Loucy (cell line): Measurements from ENCODE around the gene BIRC3.

Source experiments
- H2AFZ ChIP-seq: fragments of 200-600 bp; sonication (generic); 2 replicates; pipeline ENCODE4 v1.6.0; 2016; ENCODE audit warnings: antibody characterized with exemption, mild to moderate bottlenecking, low read length, moderate library complexity
- H3F3A ChIP-seq: fragments of 200-600 bp; 2 replicates; pipeline ENCODE4 v1.6.0; 2016; ENCODE audit warnings: antibody characterized with exemption, low read depth, mild to moderate bottlenecking
- H3K27me3 ChIP-seq: fragments of 200-600 bp; sonication (generic); 2 replicates; pipeline ENCODE4 v1.6.1; 2014; ENCODE audit warnings: low read length, mild to moderate bottlenecking; ENCODE audit not compliant: insufficient read depth, poor library complexity, severe bottlenecking
- H3K36me3 ChIP-seq: fragments of 200-600 bp; sonication (generic); 2 replicates; pipeline ENCODE4 v1.6.1; 2016; ENCODE audit warnings: low read length; ENCODE audit not compliant: insufficient read depth
- H3K4me1 ChIP-seq: fragments of 200-600 bp; sonication (generic); 2 replicates; pipeline ENCODE4 v1.5.1; 2014; ENCODE audit warnings: low read length, mild to moderate bottlenecking; ENCODE audit not compliant: insufficient read depth, poor library complexity, severe bottlenecking
- H3K4me2 ChIP-seq: fragments of 200-600 bp; sonication (generic); 2 replicates; pipeline ENCODE4 v1.6.0; 2014; ENCODE audit warnings: antibody characterized with exemption, low read length, low read depth, mild to moderate bottlenecking; ENCODE audit not compliant: poor library complexity, severe bottlenecking
- H3K4me3 ChIP-seq: fragments of 200-600 bp; sonication (generic); 2 replicates; pipeline ENCODE4 v1.5.1; 2014; ENCODE audit warnings: low read length, mild to moderate bottlenecking, mixed read lengths; ENCODE audit not compliant: poor library complexity, severe bottlenecking
- H3K79me2 ChIP-seq: fragments of 200-600 bp; sonication (generic); 2 replicates; pipeline ENCODE4 v1.6.1; 2014; ENCODE audit warnings: low read length; ENCODE audit not compliant: insufficient read depth
- H3K9ac ChIP-seq: fragments of 200-600 bp; sonication (generic); 2 replicates; pipeline ENCODE4 v1.6.0; 2014; ENCODE audit warnings: mild to moderate bottlenecking, low read depth, low read length, moderate library complexity; ENCODE audit not compliant: poor library complexity, severe bottlenecking
- H3K9me2 ChIP-seq: fragments of 200-600 bp; sonication (generic); replicated peaks from 2 replicates; pipeline ENCODE4 v1.6.1; 2016; ENCODE audit warnings: low read depth, low read length, mixed read lengths
- H3K9me3 ChIP-seq: fragments of 200-600 bp; sonication (generic); 2 replicates; pipeline ENCODE4 v1.6.1; 2014; ENCODE audit warnings: mild to moderate bottlenecking, antibody characterized with exemption, low read length, low read depth; ENCODE audit not compliant: insufficient read depth
- H4K20me1 ChIP-seq: fragments of 200-600 bp; sonication (generic); 2 replicates; pipeline ENCODE4 v1.6.0; 2014; ENCODE audit warnings: antibody characterized with exemption, low read length, mild to moderate bottlenecking; ENCODE audit not compliant: insufficient read depth, poor library complexity, severe bottlenecking
- EZH2phosphoT487 ChIP-seq: fragments of 200-600 bp; IDR thresholded peaks from 2 replicates; pipeline ENCODE4 v1.6.1; 2018; ENCODE audit warnings: antibody characterized with exemption, mild to moderate bottlenecking, moderate library complexity, borderline replicate concordance
- TF ChIP-seq, protein P1 (sequence below): fragments of 200-600 bp; sonication (generic); conservative IDR thresholded peaks from 2 replicates; pipeline ENCODE4 v1.5.1; 2014; ENCODE audit warnings: mild to moderate bottlenecking, antibody characterized with exemption, low read length

The BIRC3 gene

DNA sequence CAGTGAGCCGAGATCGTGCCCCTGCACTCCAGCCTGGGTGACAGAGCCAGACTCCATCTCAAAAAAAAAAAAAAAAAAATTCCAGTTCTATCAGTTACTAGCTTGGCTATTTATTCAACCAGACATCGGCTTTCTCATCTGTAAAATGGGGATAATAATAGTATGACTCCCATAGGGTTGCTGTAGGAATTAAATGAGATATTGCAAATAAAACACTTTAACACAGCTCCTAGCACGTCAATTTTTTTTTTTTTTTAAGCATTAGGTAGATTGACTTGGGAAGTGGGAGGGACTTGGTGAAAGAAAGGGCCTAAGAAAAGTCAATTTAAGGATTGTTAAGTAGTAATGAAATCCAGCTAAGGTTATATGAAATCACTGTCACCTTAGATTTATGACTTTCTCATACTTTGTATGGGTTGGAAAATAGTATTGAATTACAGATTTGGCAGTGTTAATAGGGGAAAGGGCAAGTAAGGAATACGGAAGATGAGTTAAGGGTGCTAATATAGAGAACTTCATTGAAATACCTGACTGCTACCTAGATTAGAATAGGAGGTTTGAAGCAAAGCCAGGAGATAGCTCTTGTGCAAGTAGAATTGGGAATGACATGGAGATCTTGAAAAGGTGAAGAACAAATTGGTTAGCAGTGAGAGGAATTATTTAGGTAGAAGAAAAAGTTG is 58.6 kb downstream of the BIRC3 start:
- Histone ChIP-seq H3K4me3 (no peak overlapping the region), H4K20me1 (no peaks in the 10 kb centered on the region), H3K4me1 (no peaks in the 10 kb centered on the region), H3K9me3 (no peaks in the 10 kb centered on the region), H3K4me2 (no peak overlapping the region), H3K9ac (no peak overlapping the region), H3K9me2 (no peaks in the 10 kb centered on the region), H2AFZ (no peak overlapping the region), H3K79me2 (peaks cover 12% of the 10 kb centered on the region; the same call in 1 of the 2 replicates), H3K27me3 (no peaks in the 10 kb centered on the region), H3K36me3 (peaks cover 51% of the 10 kb centered on the region; the same call in 1 of the 2 replicates), H3F3A (no peaks in the 10 kb centered on the region)
- TF ChIP-seq EZH2phosphoT487 = no peak
- TF ChIP-seq, protein P1, sequence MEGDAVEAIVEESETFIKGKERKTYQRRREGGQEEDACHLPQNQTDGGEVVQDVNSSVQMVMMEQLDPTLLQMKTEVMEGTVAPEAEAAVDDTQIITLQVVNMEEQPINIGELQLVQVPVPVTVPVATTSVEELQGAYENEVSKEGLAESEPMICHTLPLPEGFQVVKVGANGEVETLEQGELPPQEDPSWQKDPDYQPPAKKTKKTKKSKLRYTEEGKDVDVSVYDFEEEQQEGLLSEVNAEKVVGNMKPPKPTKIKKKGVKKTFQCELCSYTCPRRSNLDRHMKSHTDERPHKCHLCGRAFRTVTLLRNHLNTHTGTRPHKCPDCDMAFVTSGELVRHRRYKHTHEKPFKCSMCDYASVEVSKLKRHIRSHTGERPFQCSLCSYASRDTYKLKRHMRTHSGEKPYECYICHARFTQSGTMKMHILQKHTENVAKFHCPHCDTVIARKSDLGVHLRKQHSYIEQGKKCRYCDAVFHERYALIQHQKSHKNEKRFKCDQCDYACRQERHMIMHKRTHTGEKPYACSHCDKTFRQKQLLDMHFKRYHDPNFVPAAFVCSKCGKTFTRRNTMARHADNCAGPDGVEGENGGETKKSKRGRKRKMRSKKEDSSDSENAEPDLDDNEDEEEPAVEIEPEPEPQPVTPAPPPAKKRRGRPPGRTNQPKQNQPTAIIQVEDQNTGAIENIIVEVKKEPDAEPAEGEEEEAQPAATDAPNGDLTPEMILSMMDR = no peak

DNA sequence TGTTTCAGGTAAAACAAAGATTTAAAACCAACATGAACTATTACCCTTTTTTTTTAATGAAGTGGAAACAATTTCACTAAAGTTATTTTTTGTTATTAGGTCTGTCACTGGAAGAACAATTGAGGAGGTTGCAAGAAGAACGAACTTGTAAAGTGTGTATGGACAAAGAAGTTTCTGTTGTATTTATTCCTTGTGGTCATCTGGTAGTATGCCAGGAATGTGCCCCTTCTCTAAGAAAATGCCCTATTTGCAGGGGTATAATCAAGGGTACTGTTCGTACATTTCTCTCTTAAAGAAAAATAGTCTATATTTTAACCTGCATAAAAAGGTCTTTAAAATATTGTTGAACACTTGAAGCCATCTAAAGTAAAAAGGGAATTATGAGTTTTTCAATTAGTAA is 60.6 kb downstream of the BIRC3 start:
- peaks cover 62% of the 10 kb centered on the region; the same call in 1 of the 2 replicates for H3K36me3 ChIP-seq
- no peak overlapping the region for H3K4me3 ChIP-seq
- no peaks in the 10 kb centered on the region for H3K27me3 ChIP-seq
- H4K20me1 ChIP-seq = no peaks in the 10 kb centered on the region
- no peak overlapping the region for H3K4me2 ChIP-seq
- H3F3A ChIP-seq = no peaks in the 10 kb centered on the region
- H3K4me1 ChIP-seq = no peaks in the 10 kb centered on the region
- no peak for TF ChIP-seq EZH2phosphoT487
- TF ChIP-seq, protein P1 = no peak
- H3K79me2 ChIP-seq = peaks cover 12% of the 10 kb centered on the region; the same call in 1 of the 2 replicates
- H3K9ac ChIP-seq = no peak overlapping the region
- no peak overlapping the region for H2AFZ ChIP-seq
- H3K9me2 ChIP-seq = no peaks in the 10 kb centered on the region
- H3K9me3 ChIP-seq = no peaks in the 10 kb centered on the region

DNA sequence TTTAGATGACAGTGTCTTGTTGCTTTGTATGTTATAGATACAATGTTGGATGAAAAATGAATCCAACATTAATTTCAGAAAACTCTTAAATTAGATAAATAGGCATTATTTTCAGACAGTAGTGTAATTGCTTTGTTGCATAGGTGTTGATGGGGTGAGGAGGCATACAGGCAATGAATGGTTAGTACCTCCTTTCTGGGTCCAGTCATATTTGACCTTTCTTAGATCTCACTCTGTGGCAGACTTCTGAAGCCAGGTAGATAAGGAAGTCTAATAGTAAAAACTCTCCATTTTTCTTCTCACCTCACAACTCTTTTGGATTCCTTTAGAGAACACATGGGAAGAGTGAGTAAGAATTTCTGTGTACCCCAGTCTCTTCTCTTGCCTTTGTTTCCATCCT is 61.5 kb downstream of the BIRC3 start:
- no peaks in the 10 kb centered on the region for H3K4me1 ChIP-seq
- no peak overlapping the region for H3K4me2 ChIP-seq
- H3K4me3 ChIP-seq = no peak overlapping the region
- H3K36me3 ChIP-seq = peaks cover 62% of the 10 kb centered on the region; the same call in 1 of the 2 replicates
- peaks cover 12% of the 10 kb centered on the region; the same call in 1 of the 2 replicates for H3K79me2 ChIP-seq
- no peaks in the 10 kb centered on the region for H3K9me3 ChIP-seq
- H4K20me1 ChIP-seq = no peaks in the 10 kb centered on the region
- no peaks in the 10 kb centered on the region for H3K9me2 ChIP-seq
- H2AFZ ChIP-seq = no peak overlapping the region
- TF ChIP-seq EZH2phosphoT487 = no peak
- TF ChIP-seq, protein P1 = no peak
- no peaks in the 10 kb centered on the region for H3K27me3 ChIP-seq
- no peak overlapping the region for H3K9ac ChIP-seq
- H3F3A ChIP-seq = no peaks in the 10 kb centered on the region
